Activated CD4-positive, alpha-beta T cell treated with anti-CD3 and anti-CD28 coated beads, Interleukin-2, amount 50 U/mL, for 1 hour (primary cell): Measurements from ENCODE around the gene CAPN15.
"Not testable (repeated sequence)": the region's sequence is repeated elsewhere in the genome, so short reads cannot be mapped to it uniquely, and the experiment has no call there.

Source experiments
- DNase-seq: peaks from one replicate; pipeline ENCODE4 v3.0.0-alpha.2; 2020

The CAPN15 gene

GRCh38 chr16:527015-527903 is at the start of gene CAPN15:
Gene CAPN15, plus strand, starts transcription at chr16:527712. Its CDS starts 19,127 bp downstream, at chr16:546839.
- peak; percentile 79 for DNase-seq

- DNase-seq: not testable (repeated sequence)
Measured at GRCh38 chr16:478287-478686, 49.2 kb upstream of the CAPN15 start.

GRCh38 chr16:482468-483185 is 44.9 kb upstream of the CAPN15 start:
- DNase-seq: no peak

- DNase-seq: no peak
Measured at GRCh38 chr16:483341-484075, 44.0 kb upstream of the CAPN15 start.

- no peak for DNase-seq
Measured at GRCh38 chr16:489606-490005, 37.9 kb upstream of the CAPN15 start.

- no peak for DNase-seq
Measured at GRCh38 chr16:490768-491167, 36.7 kb upstream of the CAPN15 start.

GRCh38 chr16:491220-491919 is 36.1 kb upstream of the CAPN15 start:
- DNase-seq: no peak

- no peak for DNase-seq
Measured at GRCh38 chr16:492211-492875, 35.2 kb upstream of the CAPN15 start.

- not testable (repeated sequence) for DNase-seq
Measured at GRCh38 chr16:494676-495075, 32.8 kb upstream of the CAPN15 start.

GRCh38 chr16:495127-495748 is 32.3 kb upstream of the CAPN15 start:
- DNase-seq: no peak

GRCh38 chr16:496097-496886 is 31.2 kb upstream of the CAPN15 start:
- DNase-seq: no peak

- DNase-seq: no peak
Measured at GRCh38 chr16:497258-497657, 30.3 kb upstream of the CAPN15 start.

GRCh38 chr16:499924-500323 is 27.6 kb upstream of the CAPN15 start:
- no peak for DNase-seq

GRCh38 chr16:500709-501108 is 26.8 kb upstream of the CAPN15 start:
- no peak for DNase-seq

- DNase-seq: no peak
Measured at GRCh38 chr16:502179-502943, 25.2 kb upstream of the CAPN15 start.

- DNase-seq: no peak
Measured at GRCh38 chr16:503150-504071, 24.1 kb upstream of the CAPN15 start.

GRCh38 chr16:505479-506245 is 21.9 kb upstream of the CAPN15 start:
- DNase-seq: no peak

- no peak for DNase-seq
Measured at GRCh38 chr16:506246-506546, 21.3 kb upstream of the CAPN15 start.
